ENCODE data around the gene SOWAHC. TPM values are rescaled to one million over a fixed set of nuclear protein-coding genes. Genes with fewer than 3 reads are reported as not detected.
"Not testable (repeated sequence)": the region's sequence is repeated elsewhere in the genome, so short reads cannot be mapped to it uniquely, and the experiment has no call there.

SOWAHC gene
- total RNA-seq, 4 donors from 2014 or later: 40.6 to 99.5 (median 57.3) TPM

DNA sequence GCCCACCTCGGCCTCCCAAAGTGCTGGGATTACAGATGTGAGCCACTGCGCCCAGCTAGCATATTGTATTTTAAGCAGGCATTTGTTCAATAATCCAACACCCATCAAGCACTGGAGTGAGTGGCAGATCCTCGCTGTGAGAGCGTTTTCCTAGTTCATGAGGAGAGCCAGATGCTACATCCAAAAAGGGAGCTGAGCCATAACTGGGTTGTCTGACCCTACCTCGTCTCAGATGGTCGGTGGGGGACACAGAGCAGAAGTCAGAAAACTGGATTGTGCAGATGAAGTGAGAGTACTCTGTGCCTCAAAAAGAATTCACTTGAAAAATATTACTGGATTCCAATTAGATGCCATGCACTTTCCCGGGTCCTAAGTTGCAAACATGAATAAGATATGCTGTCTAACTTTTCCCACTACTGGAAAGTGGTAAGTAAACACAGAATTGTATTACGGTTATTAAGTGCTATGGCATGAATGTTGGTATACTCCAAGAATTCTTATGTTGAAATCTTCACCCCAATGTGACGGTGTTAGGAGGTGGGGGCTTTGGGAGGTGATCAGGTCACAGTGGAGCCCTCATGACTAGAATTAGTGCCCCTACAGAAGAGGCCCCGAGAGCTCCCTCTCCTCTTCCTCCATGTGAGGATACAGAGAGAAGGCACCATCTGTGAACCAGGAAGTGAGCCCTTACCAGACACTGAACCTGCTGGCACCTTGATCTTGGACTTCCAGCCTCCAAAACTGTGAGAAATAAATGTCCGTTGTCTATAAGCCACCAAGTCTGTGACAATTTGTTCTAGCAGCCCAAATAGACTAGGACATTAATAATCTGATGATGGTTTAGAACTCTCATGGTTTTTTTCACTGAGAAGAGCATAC is 21.5 kb downstream of the SOWAHC start:
- no peak for DNase-seq
- WGBS, 2 donors (ENCODE audit: low coverage in 1 of 2): 79 to 90% methylated on average over 5 to 11 of the region's 11 CpGs
- no peak overlapping the region for H3K4me3 ChIP-seq
- H3K27ac ChIP-seq: no peak overlapping the region
- H3K9me3 ChIP-seq: no peaks in the 10 kb centered on the region
- intact Hi-C loops (cut with DNase I; ENCODE audit: low total_unique reads) (no loop called here), in situ Hi-C loops (cut with MboI; ENCODE audit: low pct_ligation_motif_present in 1 of 4, low pct_unique_long_range_greater_than_20kb in 1 of 4, low sequenced_read_pairs in 3 of 4) (no loop called here)
- H3K36me3 ChIP-seq: no peaks in the 10 kb centered on the region
- H3K4me1 ChIP-seq: peaks cover 0 to 10% (median 0%) of the 10 kb centered on the region in 4 donors
- TF ChIP-seq, protein P1, sequence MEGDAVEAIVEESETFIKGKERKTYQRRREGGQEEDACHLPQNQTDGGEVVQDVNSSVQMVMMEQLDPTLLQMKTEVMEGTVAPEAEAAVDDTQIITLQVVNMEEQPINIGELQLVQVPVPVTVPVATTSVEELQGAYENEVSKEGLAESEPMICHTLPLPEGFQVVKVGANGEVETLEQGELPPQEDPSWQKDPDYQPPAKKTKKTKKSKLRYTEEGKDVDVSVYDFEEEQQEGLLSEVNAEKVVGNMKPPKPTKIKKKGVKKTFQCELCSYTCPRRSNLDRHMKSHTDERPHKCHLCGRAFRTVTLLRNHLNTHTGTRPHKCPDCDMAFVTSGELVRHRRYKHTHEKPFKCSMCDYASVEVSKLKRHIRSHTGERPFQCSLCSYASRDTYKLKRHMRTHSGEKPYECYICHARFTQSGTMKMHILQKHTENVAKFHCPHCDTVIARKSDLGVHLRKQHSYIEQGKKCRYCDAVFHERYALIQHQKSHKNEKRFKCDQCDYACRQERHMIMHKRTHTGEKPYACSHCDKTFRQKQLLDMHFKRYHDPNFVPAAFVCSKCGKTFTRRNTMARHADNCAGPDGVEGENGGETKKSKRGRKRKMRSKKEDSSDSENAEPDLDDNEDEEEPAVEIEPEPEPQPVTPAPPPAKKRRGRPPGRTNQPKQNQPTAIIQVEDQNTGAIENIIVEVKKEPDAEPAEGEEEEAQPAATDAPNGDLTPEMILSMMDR (IDR thresholded peaks at IDR 0.05): no peak
- TF ChIP-seq POLR2A (IDR thresholded peaks at IDR 0.05) (no peak), EP300 (IDR thresholded peaks at IDR 0.05; ENCODE audit: low read depth) (no peak), POLR2AphosphoS5 (IDR thresholded peaks at IDR 0.05) (no peak)
- H3K27me3 ChIP-seq: no peaks in the 10 kb centered on the region

DNA sequence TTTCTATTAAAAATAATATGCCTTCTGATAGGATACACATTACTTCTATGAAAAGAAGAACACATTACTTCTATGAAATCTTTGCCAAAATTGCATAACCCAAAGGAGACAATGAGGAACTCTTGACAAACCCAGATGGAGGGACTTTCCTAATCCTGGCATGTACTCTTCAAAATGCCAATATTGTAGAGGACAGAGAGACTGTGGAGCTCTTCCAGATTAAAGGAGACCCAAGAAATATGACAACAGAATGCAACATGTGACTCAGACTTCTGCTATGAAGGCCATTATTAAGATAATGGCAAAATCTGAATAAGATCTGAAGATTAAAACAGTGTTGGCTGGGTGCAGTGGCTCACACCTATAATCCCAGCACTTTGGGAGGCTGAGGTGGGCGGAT is 22.2 kb downstream of the SOWAHC start:
- Histone ChIP-seq H3K4me3 (no peak overlapping the region), H3K36me3 (no peaks in the 10 kb centered on the region), H3K27ac (no peak overlapping the region), H3K9me3 (no peaks in the 10 kb centered on the region), H3K27me3 (no peaks in the 10 kb centered on the region), H3K4me1 (peaks cover 0 to 10% (median 0%) of the 10 kb centered on the region in 4 donors)
- no peak for DNase-seq
- 82 to 100% methylated on average over 1 of the region's 1 CpG for WGBS, 2 donors (ENCODE audit: low coverage in 1 of 2)
- intact Hi-C loops (cut with DNase I; ENCODE audit: low total_unique reads): no loop called here
- in situ Hi-C loops (cut with MboI; ENCODE audit: low pct_ligation_motif_present in 1 of 4, low pct_unique_long_range_greater_than_20kb in 1 of 4, low sequenced_read_pairs in 3 of 4): no loop called here
- TF ChIP-seq POLR2AphosphoS5 (IDR thresholded peaks at IDR 0.05) (no peak), POLR2A (IDR thresholded peaks at IDR 0.05) (no peak), EP300 (IDR thresholded peaks at IDR 0.05; ENCODE audit: low read depth) (no peak)
- TF ChIP-seq, protein P1 (IDR thresholded peaks at IDR 0.05): no peak

DNA sequence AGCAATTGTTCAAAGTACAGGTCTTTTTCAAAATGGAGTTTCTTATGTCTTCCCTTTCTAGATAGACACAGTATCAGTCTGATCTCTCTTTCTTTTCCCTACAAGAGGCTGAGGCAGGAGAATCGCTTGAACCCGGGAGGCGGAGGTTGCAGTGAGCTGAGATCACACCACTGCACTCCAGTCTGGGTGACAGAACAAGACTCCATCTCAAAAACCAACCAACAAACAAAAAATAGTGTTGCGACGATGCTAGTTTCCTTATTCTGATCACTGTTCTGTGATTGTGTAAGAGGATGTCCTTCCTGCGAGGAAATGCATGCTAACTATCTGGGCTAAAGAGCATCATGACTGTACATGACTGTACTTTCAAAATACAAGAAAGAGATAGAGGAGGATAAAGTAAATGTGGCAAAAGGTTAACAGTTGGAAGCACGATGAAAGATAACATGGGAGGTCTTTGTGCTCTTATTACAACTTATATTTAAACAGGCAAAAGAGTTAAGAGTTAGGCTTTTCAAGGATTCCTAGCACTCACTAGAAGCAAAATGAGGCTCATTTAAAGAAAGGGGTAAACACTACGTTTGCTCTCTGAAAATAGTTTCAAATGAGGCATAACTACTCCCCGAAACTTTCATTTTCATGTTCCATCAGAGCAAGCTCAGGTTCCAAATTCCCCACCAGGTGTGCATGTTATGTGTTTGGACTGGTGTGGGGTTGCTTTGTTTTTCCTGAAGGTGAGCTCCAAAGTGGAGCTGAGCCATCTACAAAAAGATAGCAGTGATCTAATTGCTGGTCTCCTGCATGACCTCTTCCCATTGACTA is 23.8 kb downstream of the SOWAHC start:
- DNase-seq: no peak
- intact Hi-C loops (cut with DNase I; ENCODE audit: low total_unique reads) (no loop called here), in situ Hi-C loops (cut with MboI; ENCODE audit: low pct_ligation_motif_present in 1 of 4, low pct_unique_long_range_greater_than_20kb in 1 of 4, low sequenced_read_pairs in 3 of 4) (no loop called here)
- H3K4me3 ChIP-seq: no peak overlapping the region
- WGBS, 2 donors (ENCODE audit: low coverage in 1 of 2): 77 to 78% methylated on average over 6 to 9 of the region's 9 CpGs
- no peaks in the 10 kb centered on the region for H3K27me3 ChIP-seq
- no peak overlapping the region for H3K27ac ChIP-seq
- H3K4me1 ChIP-seq: peaks cover 0 to 10% (median 0%) of the 10 kb centered on the region in 4 donors
- no peaks in the 10 kb centered on the region for H3K36me3 ChIP-seq
- TF ChIP-seq POLR2A (IDR thresholded peaks at IDR 0.05) (no peak), EP300 (IDR thresholded peaks at IDR 0.05; ENCODE audit: low read depth) (no peak), POLR2AphosphoS5 (IDR thresholded peaks at IDR 0.05) (no peak)
- TF ChIP-seq, protein P1 (IDR thresholded peaks at IDR 0.05): no peak
- H3K9me3 ChIP-seq: no peaks in the 10 kb centered on the region

DNA sequence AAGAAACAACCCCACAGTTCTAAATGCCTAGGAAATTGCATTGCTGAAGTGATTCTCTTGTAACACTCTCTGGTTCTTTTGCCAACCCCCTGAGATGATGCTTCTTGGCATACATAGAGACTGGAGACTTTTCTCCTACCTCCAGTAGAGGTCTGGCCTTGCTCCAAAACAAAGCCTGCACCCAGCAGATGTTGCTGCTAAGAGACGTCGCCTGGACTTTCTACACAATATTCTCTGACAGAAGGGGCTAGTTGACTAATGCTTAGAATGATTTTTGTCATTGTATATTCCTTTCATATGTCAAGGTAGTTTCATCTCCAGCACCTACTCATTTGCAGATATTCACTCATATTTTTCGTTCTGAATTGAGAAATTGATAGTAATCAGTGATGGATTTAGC is 24.6 kb downstream of the SOWAHC start:
- no peaks in the 10 kb centered on the region for H3K36me3 ChIP-seq
- H3K4me3 ChIP-seq: no peak overlapping the region
- peaks cover 1 to 17% (median 4%) of the 10 kb centered on the region in 4 donors for H3K4me1 ChIP-seq
- no peak overlapping the region for H3K27ac ChIP-seq
- in situ Hi-C loops (cut with MboI; ENCODE audit: low pct_ligation_motif_present in 1 of 4, low pct_unique_long_range_greater_than_20kb in 1 of 4, low sequenced_read_pairs in 3 of 4) (no loop called here), intact Hi-C loops (cut with DNase I; ENCODE audit: low total_unique reads) (no loop called here)
- 48 to 54% methylated on average over 3 of the region's 3 CpGs for WGBS, 2 donors (ENCODE audit: low coverage in 1 of 2)
- H3K9me3 ChIP-seq: no peaks in the 10 kb centered on the region
- no peaks in the 10 kb centered on the region for H3K27me3 ChIP-seq
- TF ChIP-seq EP300 (IDR thresholded peaks at IDR 0.05; ENCODE audit: low read depth): no peak
- TF ChIP-seq, protein P1 (IDR thresholded peaks at IDR 0.05): no peak
- no peak for TF ChIP-seq POLR2A (IDR thresholded peaks at IDR 0.05)
- TF ChIP-seq POLR2AphosphoS5 (IDR thresholded peaks at IDR 0.05): no peak
- DNase-seq: no peak

DNA sequence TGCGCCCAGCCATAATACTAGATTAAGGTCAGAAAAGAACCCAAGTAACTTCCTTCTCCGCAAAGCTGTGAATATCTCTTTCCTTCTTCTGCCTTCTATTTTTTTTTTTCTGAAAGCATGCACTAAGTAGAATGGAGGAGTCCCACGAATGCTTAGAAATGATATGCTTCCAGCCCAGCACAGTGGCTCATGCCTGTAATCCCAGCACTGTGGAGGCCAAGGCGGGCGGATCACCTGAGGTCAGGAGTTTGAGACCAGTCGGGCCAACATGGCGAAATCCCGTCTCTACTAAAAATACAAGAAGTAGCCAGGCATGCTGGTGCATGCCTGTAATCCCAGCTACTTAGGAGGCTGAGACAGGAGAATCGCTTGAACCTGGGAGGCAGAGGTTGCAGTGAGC is 25.8 kb downstream of the SOWAHC start:
- in situ Hi-C loops (cut with MboI; ENCODE audit: low pct_ligation_motif_present in 1 of 4, low pct_unique_long_range_greater_than_20kb in 1 of 4, low sequenced_read_pairs in 3 of 4); H3K4me3 ChIP-seq; H3K36me3 ChIP-seq; H3K9me3 ChIP-seq; H3K27me3 ChIP-seq; intact Hi-C loops (cut with DNase I; ENCODE audit: low total_unique reads); DNase-seq; H3K27ac ChIP-seq: not testable (repeated sequence)
- peaks cover 13 to 29% (median 16%) of the 10 kb centered on the region in 4 donors for H3K4me1 ChIP-seq
- WGBS, 2 donors (ENCODE audit: low coverage in 1 of 2): 86 to 93% methylated on average over 4 to 9 of the region's 9 CpGs
